ENCODE measurements around the gene MVB12B.

The MVB12B gene

GRCh38 chr9:126410229-126410628, 83.6 kb downstream of the MVB12B start:
- DNase-seq, result no peak

GRCh38 chr9:126411225-126411947, 84.8 kb downstream of the MVB12B start:
- no peak for DNase-seq

- DNase-seq, result peak; percentile 47
Measured at GRCh38 chr9:126411948-126412284, 85.3 kb downstream of the MVB12B start.

- DNase-seq, result no peak
Measured at GRCh38 chr9:126412905-126413304, 86.3 kb downstream of the MVB12B start.

- DNase-seq, result no peak
Measured at GRCh38 chr9:126413391-126414068, 86.9 kb downstream of the MVB12B start.

DNA sequence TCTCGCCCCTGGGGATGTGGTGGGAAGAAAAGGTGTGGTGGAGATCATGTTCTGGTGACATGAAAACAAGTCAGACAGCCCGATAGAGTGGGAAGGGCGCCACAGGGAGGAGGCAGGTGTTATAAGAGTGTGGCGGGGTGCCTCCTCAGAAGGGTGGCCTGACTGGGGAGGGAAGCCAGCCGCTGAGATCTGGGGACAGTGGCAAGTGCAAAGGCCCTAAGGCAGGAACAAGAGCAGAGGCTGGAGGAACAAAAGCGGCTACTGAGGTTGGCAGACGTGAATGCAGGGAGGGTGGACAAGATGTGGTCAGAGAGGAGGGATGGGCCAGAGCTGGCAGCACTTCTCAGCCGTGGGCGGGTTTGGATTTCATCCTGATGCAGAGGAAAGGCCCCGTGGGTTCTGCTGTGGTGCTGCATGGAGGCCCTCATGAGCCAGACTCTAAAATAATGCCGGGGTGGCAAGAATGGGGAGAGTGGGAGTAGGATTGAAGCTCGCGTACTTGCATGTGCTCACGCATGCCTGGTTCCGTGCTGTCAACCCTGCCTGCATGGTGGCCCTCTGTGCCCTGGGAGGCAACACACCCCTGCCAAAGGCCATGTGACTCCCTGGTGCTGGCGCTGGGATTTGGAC, 89.2 kb downstream of the MVB12B start:
- no peak for DNase-seq

DNA sequence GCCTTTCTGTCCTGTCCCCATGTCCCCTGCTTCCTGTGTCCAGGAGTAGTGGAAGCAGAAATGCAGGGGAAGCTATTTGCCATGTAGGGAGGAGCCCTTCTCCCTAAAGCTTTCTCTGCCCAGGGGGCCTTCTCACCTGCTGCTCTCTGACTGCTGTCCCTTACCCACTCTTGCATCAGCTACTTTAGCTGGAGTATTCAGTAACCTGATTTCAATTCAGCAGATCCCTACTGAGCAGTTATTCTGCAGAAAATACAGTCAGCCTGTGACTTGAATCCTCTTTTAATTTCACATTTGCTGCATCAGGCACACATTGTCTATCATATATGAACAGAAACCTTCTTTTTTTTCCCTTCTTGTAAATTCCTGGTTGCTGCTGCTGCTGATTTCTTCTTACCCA, 90.4 kb downstream of the MVB12B start:
- DNase-seq, result peak; percentile 66

GRCh38 chr9:126417684-126418083, 91.1 kb downstream of the MVB12B start:
- no peak for DNase-seq

GRCh38 chr9:126418608-126419007, 92.0 kb downstream of the MVB12B start:
- DNase-seq, result no peak

DNA sequence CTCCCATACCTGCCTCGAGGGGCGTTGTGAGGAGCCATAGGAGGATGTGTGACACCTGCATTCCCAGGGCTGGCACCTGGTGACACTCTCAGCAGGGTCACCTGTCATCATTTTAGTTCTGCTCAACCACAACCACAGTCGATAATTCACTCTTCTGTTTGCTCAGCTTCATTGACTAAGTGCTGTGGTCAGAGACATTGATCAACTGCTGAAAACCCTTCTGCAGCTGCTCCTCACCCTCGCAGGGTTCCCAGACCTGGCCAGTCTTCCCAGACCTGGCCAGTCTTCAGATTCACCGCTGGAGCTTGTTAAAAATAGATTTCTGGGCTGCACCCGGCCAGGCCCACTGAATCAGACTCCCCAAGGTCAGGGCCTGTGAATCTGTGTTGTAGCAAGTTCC, 92.8 kb downstream of the MVB12B start:
- DNase-seq, result peak; percentile 58

DNA sequence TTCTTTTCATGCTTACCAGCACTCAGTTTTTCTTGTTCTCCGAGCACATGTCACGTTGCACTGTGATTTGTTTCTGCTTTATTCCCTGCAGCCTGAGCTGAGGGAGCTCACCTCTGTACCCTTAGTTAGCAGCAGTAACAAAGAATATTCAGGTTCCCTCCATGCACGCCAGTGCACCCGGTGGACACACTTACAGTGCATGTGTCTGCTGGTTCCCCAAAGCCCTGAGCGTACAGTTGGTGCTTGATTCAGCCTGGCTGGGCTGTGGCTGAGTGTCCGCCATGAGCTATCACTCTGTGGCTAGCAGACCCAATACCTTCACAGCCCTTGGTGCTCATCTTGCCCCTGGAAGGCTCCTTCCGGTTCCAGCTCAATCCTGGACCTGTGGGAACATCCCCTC, 93.5 kb downstream of the MVB12B start:
- no peak for DNase-seq

DNA sequence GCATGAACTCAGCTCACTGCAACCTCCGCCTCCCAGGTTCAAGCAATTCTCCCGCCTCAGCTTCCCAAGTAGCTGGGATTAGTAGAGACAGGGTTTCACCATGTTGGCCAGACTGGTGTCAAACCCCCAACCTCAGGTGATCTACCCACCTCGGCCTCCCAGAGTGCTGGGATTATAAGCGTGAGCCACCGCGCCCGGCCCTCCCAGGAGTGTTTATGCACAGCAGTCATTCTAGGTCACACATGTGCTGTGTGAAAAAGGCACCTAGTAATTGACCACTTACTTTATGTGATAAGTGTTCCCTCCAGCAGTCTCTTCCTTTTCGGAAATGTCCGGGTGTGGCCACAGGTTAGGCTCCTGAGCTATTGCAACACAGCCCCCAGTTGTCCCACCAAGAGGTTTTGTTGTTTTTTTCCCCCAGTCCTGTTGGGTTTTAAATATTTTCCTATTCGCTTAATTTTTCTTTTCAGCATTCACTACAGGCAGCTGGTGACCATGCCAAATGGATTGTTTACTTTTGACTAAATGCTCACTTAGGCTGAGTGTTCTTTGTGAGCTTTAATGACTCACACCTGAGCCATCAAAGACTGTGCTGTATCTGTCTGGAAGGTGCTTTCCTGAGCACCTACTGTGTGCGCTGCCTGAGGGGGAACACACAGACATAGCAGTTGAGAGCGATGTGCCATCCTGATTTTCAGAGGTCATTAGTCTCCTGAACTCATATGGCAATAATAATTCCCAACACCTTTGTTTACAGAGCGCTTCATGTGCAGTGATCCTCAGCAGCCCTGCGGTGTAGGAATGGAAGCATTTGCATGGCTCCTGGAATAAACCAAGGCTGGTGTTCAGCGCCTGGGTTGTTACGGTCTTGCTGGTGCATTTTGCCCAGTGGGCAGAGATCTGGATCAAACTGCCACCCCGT, 94.3 kb downstream of the MVB12B start:
- peak; percentile 84 for DNase-seq

GRCh38 chr9:126421567-126422428, 95.2 kb downstream of the MVB12B start:
- DNase-seq, result peak; percentile 80

DNA sequence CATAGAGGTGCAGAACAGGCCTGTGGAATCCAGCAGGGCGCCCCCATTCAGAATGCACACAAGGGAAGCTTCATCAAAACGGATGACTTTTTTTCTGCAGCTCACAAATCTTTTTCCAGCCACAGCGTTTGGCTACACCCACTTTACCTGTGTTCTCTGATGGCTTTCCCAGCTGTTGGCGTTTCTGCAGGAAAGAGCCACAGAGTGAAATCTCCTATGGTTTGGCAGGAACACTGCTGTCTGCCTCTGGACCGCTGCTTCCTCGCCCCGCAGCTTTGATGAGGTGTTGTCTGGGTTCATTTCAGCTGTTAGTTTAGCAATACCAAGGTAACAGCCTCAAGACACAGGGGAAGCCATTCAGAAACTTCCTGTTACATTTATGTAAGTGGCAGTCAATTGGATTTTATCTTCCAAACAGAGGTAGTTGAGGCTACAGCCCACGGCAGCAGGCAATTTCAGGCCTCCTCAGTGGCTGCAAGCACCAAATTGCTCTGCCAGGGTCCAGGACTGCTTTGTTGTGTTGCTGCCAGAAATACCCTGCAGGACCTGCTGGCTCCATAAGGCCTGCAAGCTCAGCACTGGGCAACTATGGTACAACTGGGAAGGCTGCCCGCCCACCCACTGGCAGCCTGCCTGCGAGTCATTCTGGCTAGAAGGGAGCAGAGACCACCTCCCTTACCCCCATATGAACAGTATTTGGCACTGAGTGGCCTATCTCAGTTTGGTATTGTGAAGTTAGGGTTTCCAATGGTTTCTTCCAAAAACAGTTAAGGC, 96.7 kb downstream of the MVB12B start:
- DNase-seq, result no peak

GRCh38 chr9:126423916-126424185, 97.2 kb downstream of the MVB12B start:
- DNase-seq, result no peak

DNA sequence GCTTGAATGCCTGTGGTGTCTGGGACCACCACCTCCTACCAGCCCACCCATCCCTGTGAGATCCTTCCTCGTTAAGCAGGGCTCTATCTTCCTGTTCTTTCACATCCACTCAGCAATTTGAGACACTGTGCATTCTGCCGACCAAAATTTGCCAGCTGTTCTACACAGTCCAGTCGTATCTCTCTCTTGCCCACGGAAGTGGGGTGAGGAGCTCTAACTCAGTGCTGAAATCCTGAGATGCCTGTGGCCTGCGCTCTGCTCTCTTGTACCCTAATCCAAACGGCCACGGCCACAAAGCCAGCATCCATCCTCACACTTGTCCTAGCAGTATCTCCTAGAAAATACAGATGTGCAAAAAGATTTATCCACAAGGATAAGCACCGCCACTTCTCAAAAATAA, 97.9 kb downstream of the MVB12B start:
- no peak for DNase-seq

DNA sequence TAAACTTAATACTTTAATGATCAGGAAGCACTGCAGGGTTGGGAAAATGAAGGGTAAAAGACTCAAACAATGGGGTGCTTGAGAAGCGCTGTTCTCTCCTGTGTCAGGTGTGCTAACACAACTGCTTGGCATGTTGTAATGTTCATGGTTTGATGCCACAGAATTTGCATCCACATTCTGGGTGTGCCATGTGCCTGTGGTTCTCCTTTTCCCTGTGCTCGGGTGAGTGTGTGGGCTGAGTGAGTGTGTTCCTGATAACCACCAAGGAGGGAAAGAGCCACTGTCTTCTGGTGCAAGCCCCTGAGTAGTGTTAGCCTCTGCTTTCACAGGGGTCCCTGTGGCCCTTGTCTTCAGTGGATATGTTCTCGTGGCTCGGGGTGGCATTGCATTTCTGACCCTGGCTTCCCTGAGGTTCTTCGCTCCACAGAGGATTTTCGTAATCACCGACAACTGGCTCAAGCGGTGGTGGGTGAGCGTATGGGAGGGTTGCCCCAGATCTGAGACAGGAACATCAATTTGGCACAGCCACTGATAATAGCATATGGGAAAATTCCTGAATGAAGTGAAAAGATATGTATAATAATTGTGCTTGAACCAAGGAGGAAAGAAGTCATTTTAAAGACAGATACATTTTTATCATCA, 102.0 kb downstream of the MVB12B start:
- DNase-seq, result no peak

DNA sequence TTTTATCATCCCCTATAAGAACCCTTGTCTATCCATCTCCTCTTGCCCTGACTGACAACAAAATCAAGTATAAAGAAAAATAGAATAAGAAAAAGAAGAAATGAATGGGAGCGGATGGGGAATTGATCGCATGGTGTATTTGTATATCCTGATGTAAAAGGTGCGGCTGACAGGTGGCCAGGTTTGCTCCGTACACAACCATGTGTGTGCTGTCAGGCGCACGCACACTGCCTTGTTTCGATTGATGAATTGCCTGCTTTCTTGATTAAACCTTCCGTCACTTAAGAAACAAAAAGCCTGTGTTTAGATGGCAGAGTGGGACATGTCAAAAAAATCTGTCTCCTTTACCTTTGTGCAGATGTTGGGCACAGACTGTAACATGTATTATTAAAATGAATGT, 102.6 kb downstream of the MVB12B start:
- no peak for DNase-seq

DNA sequence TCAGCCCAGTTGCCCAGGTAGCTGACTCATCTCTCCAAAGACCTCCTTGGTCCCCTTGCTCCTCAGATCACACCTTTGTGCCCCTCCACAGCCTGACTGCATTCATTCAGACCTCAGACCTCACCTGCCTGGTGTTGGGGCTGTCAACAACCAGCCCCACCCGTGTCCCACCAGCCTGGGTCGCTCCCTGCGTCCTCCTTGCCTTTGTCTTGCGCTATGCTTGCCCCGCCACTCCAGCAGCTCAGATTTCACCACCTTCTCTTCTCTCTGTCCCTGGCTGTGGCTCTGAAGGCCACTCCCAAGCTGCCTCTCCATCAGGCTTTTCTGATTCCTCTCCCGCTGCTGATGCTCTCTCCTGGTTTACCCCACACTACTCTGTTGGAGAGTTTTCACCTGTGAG, 103.5 kb downstream of the MVB12B start:
- DNase-seq, result no peak

DNA sequence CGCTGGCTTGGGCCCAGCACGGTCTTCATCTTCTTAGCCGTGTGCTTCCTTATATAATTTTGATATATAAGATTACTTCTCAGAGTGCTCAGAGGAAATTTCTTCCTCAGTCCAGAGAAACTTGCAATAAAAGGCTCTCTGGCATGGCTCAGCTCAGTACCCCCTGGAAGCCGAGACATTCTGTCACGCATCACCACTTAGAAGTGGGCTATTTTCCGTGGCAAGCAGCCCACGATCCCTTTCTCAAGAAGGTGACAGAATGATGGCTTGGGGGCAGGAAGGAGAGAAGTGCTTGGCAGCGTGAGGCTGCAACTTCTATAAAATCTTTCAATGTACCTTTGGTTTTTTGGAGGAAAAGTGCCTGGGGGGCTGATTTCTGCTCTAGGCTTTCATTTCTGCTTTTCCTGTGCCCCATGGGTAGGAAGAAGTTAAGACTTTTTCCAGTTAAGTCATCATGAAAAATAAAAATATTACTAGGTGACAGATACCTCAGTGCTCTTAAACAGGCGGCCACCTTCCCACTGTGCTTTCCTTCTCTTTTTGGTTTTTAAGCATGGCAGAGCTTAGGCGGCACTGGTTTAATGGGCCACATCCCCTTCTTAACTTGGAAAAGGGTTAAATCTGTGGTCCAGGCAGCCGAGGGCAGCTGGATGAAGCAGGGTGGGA, 104.6 kb downstream of the MVB12B start:
- DNase-seq, result no peak

- no peak for DNase-seq
Measured at GRCh38 chr9:126432659-126433058, 106.0 kb downstream of the MVB12B start.
